Parathyroid adenoma (tissue), 2 donors: Measurements from ENCODE around the gene SEC14L3.
A peak's percentile ranks its signal among the peaks of the same experiment; 100 is the strongest.

Source experiments
- H2AFZ ChIP-seq: fragments of 300-600 bp; sonication (generic); one replicate; pipeline ENCODE4 v1.7.0; 2017; ENCODE audit warnings: antibody characterized with exemption, mild to moderate bottlenecking
- H3K27ac ChIP-seq: fragments of 300-600 bp; sonication (generic); one replicate; pipeline ENCODE4 v1.7.0; 2017
- H3K27me3 ChIP-seq: fragments of 300-600 bp; sonication (generic); one replicate; pipeline ENCODE4 v1.7.0; 2017; ENCODE audit warnings: low read length; ENCODE audit not compliant: control insufficient read depth, insufficient read depth
- H3K36me3 ChIP-seq: fragments of 300-600 bp; sonication (generic); one replicate; pipeline ENCODE4 v1.7.0; 2017; ENCODE audit warnings: low read length; ENCODE audit not compliant: control insufficient read depth, insufficient read depth
- H3K4me1 ChIP-seq: fragments of 300-600 bp; sonication (generic); one replicate; pipeline ENCODE4 v1.7.0; 2017; ENCODE audit warnings: control low read depth
- H3K4me2 ChIP-seq: fragments of 300-600 bp; sonication (generic); one replicate; pipeline ENCODE4 v1.7.0; 2017; ENCODE audit warnings: low read length
- H3K4me3 ChIP-seq: fragments of 300-600 bp; sonication (generic); one replicate; pipeline ENCODE4 v1.7.0; 2017; ENCODE audit warnings: low read depth, low read length
- H3K79me2 ChIP-seq: fragments of 300-600 bp; sonication (generic); one replicate; pipeline ENCODE4 v1.7.0; 2017; ENCODE audit warnings: control low read depth
- H3K9ac ChIP-seq: fragments of 300-600 bp; sonication (generic); one replicate; pipeline ENCODE4 v1.7.0; 2017; ENCODE audit warnings: mild to moderate bottlenecking
- H3K9me3 ChIP-seq: fragments of 300-600 bp; sonication (generic); one replicate; pipeline ENCODE4 v1.7.0; 2017; ENCODE audit warnings: low read length; ENCODE audit not compliant: control insufficient read depth
- TF ChIP-seq, protein P1 (sequence below): fragments of 300-600 bp; sonication (generic); IDR thresholded peaks from one replicate; pipeline ENCODE4 v1.7.0; 2017; ENCODE audit warnings: antibody characterized with exemption, mild to moderate bottlenecking
- donor health status: primary hyperparathyroidism.

The SEC14L3 gene

DNA sequence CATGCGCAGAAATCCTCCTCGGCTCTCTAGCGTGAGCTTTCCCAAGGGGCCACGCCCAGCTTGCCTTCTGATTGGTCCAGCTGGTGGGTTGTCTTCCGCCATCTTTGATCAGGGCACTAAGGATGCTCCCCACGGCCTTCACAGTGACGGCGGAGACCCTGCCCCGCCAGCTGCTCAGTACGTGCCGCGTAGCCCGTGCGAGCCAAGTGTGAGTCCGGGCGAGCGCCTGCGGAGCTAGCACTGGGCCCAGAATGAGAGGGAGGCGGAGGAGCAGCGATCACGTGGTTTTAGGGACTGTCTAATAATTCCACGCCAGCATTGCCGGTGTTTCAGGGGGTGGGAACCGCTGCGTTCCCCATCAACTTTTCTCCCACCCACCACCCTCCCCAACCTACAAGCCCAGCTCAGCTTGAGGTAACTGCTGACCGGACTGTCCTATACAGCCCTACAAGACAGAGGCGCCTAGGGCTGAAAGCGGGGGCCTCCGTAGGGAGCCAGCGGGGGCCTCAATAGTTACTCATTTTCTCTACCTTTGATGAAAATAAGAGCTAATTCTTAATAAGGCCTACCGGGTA is 47.8 kb downstream of the SEC14L3 start:
- Histone ChIP-seq H3K79me2 (no peaks in the 10 kb centered on the region), H3K9ac (no peak overlapping the region), H3K27me3 (no peaks in the 10 kb centered on the region), H3K27ac (peak overlapping the region; percentile 90), H3K4me1 (peaks cover 6% of the 10 kb centered on the region), H3K4me2 (peak overlapping the region; percentile 77), H3K9me3 (no peaks in the 10 kb centered on the region), H2AFZ (peak overlapping the region; percentile 71), H3K4me3 (peak overlapping the region; percentile 63), H3K36me3 (no peaks in the 10 kb centered on the region)
- TF ChIP-seq, protein P1, sequence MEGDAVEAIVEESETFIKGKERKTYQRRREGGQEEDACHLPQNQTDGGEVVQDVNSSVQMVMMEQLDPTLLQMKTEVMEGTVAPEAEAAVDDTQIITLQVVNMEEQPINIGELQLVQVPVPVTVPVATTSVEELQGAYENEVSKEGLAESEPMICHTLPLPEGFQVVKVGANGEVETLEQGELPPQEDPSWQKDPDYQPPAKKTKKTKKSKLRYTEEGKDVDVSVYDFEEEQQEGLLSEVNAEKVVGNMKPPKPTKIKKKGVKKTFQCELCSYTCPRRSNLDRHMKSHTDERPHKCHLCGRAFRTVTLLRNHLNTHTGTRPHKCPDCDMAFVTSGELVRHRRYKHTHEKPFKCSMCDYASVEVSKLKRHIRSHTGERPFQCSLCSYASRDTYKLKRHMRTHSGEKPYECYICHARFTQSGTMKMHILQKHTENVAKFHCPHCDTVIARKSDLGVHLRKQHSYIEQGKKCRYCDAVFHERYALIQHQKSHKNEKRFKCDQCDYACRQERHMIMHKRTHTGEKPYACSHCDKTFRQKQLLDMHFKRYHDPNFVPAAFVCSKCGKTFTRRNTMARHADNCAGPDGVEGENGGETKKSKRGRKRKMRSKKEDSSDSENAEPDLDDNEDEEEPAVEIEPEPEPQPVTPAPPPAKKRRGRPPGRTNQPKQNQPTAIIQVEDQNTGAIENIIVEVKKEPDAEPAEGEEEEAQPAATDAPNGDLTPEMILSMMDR: no peak

DNA sequence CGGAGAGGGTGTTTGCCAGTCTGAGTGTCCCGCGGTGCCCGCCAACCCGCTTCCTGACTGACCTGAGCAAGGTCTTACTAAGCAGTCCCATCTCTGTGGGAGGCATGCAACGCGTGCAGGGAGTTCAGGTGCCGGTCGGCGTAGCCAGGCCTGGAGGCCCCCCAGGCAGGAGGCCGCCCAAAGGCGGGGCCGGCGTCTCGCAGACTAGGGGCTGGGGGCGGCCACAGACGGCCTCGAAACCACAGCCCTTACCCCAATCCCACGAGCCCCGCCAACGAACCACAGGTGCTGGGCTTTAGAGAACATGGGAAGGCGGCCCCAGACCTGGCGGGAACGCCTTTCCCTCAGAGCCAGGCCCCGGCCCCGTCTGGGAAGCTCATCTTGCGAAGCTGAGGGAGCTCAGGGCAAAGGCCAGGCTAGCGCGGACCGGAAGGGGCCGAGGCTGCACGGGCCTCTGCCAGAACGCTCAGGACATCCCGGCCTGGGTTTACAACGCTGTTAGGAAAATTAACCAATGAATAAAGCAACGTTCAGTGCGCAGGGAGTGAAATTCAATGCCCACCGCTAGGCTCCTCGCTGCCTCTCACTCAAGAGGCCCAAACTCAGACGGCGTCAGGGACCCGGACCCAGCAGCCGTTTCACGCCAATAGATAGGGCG is 48.4 kb downstream of the SEC14L3 start:
- H3K36me3 ChIP-seq: no peaks in the 10 kb centered on the region
- H2AFZ ChIP-seq: peak overlapping the region; percentile 71
- peak overlapping the region; percentile 77 for H3K4me2 ChIP-seq
- TF ChIP-seq, protein P1: no peak
- no peaks in the 10 kb centered on the region for H3K79me2 ChIP-seq
- H3K4me1 ChIP-seq: peaks cover 6% of the 10 kb centered on the region
- H3K9ac ChIP-seq: peak overlapping the region; percentile 53
- peak overlapping the region; percentile 63 for H3K4me3 ChIP-seq
- H3K9me3 ChIP-seq: no peaks in the 10 kb centered on the region
- no peaks in the 10 kb centered on the region for H3K27me3 ChIP-seq
- peak overlapping the region; percentile 90 for H3K27ac ChIP-seq

DNA sequence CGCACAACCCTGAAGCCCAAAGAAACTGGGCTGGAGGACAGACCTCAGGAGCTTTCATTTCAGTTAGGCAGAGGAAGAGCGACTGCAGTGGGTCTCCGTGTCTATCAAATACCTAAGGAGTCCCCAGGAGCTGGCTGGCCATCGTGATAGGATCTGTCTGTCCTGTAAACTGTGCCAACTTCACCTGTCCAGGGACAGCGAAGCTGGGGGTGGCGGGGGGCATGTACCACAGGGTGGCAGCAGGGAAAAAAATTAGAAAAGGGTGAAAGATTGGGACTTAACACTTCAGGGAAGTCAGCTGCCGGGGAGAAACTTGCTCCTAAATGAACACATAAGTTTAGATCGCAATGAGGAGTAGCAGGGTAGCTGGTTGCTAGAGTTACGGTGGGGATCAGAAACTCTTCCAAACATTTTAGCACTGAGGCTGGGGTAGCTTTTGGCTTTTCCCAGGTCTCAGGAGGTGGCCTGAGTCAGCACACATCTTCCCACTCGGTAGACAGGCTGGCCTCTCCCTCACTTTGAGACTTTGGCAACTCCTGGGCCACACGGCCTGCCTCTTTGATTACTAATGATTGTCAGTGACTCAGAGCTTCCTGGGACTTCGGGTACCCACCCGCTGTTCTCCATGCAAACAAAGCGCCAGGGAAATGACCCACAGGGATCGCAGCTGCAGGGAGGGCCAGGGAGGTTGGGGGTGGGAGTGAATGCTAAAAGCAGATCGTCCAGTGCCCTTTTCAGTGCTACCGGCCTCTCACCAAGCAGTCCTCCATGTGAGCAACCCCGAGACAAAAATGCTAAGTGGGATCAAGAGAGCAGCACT is 49.1 kb downstream of the SEC14L3 start:
- no peak overlapping the region for H3K9ac ChIP-seq
- H3K36me3 ChIP-seq: no peaks in the 10 kb centered on the region
- H3K4me1 ChIP-seq: peaks cover 6% of the 10 kb centered on the region
- H3K4me2 ChIP-seq: peak overlapping the region; percentile 77
- peak overlapping the region; percentile 90 for H3K27ac ChIP-seq
- peak overlapping the region; percentile 63 for H3K4me3 ChIP-seq
- H3K27me3 ChIP-seq: no peaks in the 10 kb centered on the region
- H3K79me2 ChIP-seq: no peaks in the 10 kb centered on the region
- no peaks in the 10 kb centered on the region for H3K9me3 ChIP-seq
- TF ChIP-seq, protein P1: no peak
- peak overlapping the region; percentile 71 for H2AFZ ChIP-seq

- no peaks in the 10 kb centered on the region for H3K36me3 ChIP-seq
- H3K27me3 ChIP-seq: no peaks in the 10 kb centered on the region
- H3K4me2 ChIP-seq: peak overlapping the region; percentile 77
- peak overlapping the region; percentile 9 for H3K4me3 ChIP-seq
- TF ChIP-seq, protein P1: no peak
- H3K27ac ChIP-seq: peak overlapping the region; percentile 90
- no peak overlapping the region for H2AFZ ChIP-seq
- H3K4me1 ChIP-seq: peaks cover 6% of the 10 kb centered on the region
- no peak overlapping the region for H3K9ac ChIP-seq
- no peaks in the 10 kb centered on the region for H3K79me2 ChIP-seq
- no peaks in the 10 kb centered on the region for H3K9me3 ChIP-seq
Observed at GRCh38 chr22:30421695-30422480, 49.9 kb downstream of the SEC14L3 start.
